Natural killer cell (primary cell): ENCODE data around the gene TMEM88. TPM values are rescaled to one million over a fixed set of nuclear protein-coding genes. Genes with fewer than 3 reads are reported as not detected.

ENCODE experiments used
- ATAC-seq, 3 donors: fragments of 150-1000 bp in 2 of 3; fragments of 200-7000 bp in 1 of 3; cut with Tn5 transposase; 1 replicate in 1 of 3; 2 replicates in 2 of 3; pipeline ENCODE4 v1.10.0; 2021; ENCODE audit warnings: mild to moderate bottlenecking in 2 of 3, moderate library complexity in 2 of 3
- DNase-seq, 2 donors: peaks; one replicate each; pipeline versions ENCODE4 v3.0.0 to v3.0.0-alpha.2; 2013 to 2021; ENCODE audit warnings: mixed read lengths in 1 of 2
- H3K27ac ChIP-seq: one replicate; pipeline ENCODE4 v1.5.1; 2013; ENCODE audit warnings: mild to moderate bottlenecking, low read length
- H3K27me3 ChIP-seq: one replicate; pipeline ENCODE4 v1.6.1; 2013; ENCODE audit warnings: low read length; ENCODE audit not compliant: control insufficient read depth, insufficient read depth
- H3K36me3 ChIP-seq: one replicate; pipeline ENCODE4 v1.6.1; 2013; ENCODE audit warnings: low read length; ENCODE audit not compliant: control insufficient read depth, insufficient read depth
- H3K4me1 ChIP-seq: one replicate; pipeline ENCODE4 v1.6.1; 2013; ENCODE audit warnings: low read length; ENCODE audit not compliant: control insufficient read depth, insufficient read depth
- H3K4me3 ChIP-seq: one replicate; pipeline ENCODE4 v1.5.1; 2013; ENCODE audit warnings: low read length
- H3K9me3 ChIP-seq: one replicate; pipeline ENCODE4 v1.6.1; 2013; ENCODE audit warnings: low read length; ENCODE audit not compliant: control insufficient read depth, insufficient read depth
- H3K27ac Mint-ChIP-seq, 2 donors: one replicate each; pipeline ENCODE4 v1.8.0; 2022; ENCODE audit warnings: mild to moderate bottlenecking in 2 of 2, mixed read lengths in 2 of 2, moderate library complexity in 1 of 2
- H3K27me3 Mint-ChIP-seq, 2 donors: one replicate each; pipeline ENCODE4 v1.8.0; 2022; ENCODE audit warnings: low read depth in 2 of 2, mixed read lengths in 2 of 2
- H3K36me3 Mint-ChIP-seq: one replicate; pipeline ENCODE4 v1.8.0; 2022; ENCODE audit warnings: mixed read lengths
- H3K4me1 Mint-ChIP-seq, 2 donors: one replicate each; pipeline ENCODE4 v1.8.0; 2022; ENCODE audit warnings: mixed read lengths in 2 of 2
- H3K4me3 Mint-ChIP-seq: one replicate; pipeline ENCODE4 v1.8.0; 2022; ENCODE audit warnings: mild to moderate bottlenecking, moderate library complexity, mixed read lengths
- H3K9me3 Mint-ChIP-seq, 2 donors: one replicate each; pipeline ENCODE4 v1.8.0; 2022; ENCODE audit warnings: mixed read lengths in 2 of 2
- WGBS: methylation state at CpG from one replicate; pipeline ENCODE4 v1.1.7; 2013; ENCODE audit warnings: missing lambda C conversion rate; ENCODE audit not compliant: insufficient coverage; 5-methylcytosine and 5-hydroxymethylcytosine counted together
- intact Hi-C: fragments of 100-400 bp; cut with micrococcal nuclease; formaldehyde crosslinking; loops from one replicate; pipeline ENCODE4 v1.14.2; 2022
- total RNA-seq, 4 donors: library from RNA; stranded (reverse); fragments of 120-200 nt in 1 of 4; gene quantifications; one replicate each; pipeline versions ENCODE4 v1.2.3 to v1.2.4, GENCODE V29; 2013 to 2022
- TF ChIP-seq, protein P1 (sequence below): fragments of 200-600 bp; IDR thresholded peaks from one replicate; pipeline ENCODE4 v1.8.0; 2022; ENCODE audit warnings: antibody characterized with exemption

The TMEM88 gene
- total RNA-seq, 3 donors from 2014 or later (not counting 1 experiment from before 2014, with no cell fraction given): 12.7 to 45.5 (median 27.6) TPM

DNA sequence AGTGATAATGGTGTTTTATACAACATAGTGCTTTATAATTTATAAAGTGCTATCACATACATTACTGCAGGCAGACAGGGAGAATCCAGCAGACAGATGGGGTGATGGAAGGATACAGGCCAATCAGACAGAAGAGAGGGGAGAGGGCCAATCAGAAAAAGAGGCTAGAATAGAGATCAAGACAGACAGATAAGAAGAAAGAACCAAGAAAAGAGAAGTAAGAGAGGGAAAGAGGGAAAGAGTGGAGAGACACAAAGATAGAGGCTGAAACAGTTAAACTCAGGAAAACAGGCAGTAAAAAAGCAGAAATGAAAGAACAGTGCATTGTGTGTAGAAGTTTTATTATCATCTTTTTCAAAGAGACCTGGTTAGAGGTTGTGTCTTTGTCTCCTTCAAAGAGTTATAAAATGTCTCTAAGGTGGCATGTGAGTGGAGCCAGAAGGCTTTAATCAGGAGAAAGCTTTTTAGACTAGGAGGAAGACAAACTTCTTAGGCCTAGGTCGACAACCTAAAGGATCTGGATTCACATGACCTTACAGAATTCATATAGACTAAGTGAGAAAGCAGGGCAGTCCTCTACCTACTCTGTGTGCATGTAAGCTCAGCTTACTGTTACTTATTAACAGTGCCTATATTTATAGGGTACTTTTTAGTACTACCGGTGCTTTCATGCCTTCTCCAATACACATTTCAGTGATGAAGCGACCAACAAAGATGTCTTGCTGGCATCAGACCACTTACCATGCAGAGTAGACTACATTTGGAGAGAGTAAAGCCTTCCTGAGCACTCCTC lies 25.4 kb downstream of the TMEM88 start:
- ATAC-seq: no peak
- 85% methylated on average over 3 of the region's 3 CpGs for WGBS
- Mint-ChIP-seq H3K27me3 (no peaks in the 10 kb centered on the region), H3K36me3 (no peaks in the 10 kb centered on the region), H3K4me1 (peaks cover 6 to 8% of the 10 kb centered on the region in 2 donors), H3K9me3 (no peaks in the 10 kb centered on the region), H3K4me3 (no peak overlapping the region), H3K27ac (no peak overlapping the region)
- H3K9me3 ChIP-seq: no peaks in the 10 kb centered on the region
- peaks cover 8% of the 10 kb centered on the region for H3K4me1 ChIP-seq
- intact Hi-C loops: no loop called here
- no peak for DNase-seq
- H3K27ac ChIP-seq: no peak overlapping the region
- peaks cover 33% of the 10 kb centered on the region for H3K36me3 ChIP-seq
- no peak overlapping the region for H3K4me3 ChIP-seq
- no peaks in the 10 kb centered on the region for H3K27me3 ChIP-seq
- TF ChIP-seq, protein P1, sequence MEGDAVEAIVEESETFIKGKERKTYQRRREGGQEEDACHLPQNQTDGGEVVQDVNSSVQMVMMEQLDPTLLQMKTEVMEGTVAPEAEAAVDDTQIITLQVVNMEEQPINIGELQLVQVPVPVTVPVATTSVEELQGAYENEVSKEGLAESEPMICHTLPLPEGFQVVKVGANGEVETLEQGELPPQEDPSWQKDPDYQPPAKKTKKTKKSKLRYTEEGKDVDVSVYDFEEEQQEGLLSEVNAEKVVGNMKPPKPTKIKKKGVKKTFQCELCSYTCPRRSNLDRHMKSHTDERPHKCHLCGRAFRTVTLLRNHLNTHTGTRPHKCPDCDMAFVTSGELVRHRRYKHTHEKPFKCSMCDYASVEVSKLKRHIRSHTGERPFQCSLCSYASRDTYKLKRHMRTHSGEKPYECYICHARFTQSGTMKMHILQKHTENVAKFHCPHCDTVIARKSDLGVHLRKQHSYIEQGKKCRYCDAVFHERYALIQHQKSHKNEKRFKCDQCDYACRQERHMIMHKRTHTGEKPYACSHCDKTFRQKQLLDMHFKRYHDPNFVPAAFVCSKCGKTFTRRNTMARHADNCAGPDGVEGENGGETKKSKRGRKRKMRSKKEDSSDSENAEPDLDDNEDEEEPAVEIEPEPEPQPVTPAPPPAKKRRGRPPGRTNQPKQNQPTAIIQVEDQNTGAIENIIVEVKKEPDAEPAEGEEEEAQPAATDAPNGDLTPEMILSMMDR: no peak

DNA sequence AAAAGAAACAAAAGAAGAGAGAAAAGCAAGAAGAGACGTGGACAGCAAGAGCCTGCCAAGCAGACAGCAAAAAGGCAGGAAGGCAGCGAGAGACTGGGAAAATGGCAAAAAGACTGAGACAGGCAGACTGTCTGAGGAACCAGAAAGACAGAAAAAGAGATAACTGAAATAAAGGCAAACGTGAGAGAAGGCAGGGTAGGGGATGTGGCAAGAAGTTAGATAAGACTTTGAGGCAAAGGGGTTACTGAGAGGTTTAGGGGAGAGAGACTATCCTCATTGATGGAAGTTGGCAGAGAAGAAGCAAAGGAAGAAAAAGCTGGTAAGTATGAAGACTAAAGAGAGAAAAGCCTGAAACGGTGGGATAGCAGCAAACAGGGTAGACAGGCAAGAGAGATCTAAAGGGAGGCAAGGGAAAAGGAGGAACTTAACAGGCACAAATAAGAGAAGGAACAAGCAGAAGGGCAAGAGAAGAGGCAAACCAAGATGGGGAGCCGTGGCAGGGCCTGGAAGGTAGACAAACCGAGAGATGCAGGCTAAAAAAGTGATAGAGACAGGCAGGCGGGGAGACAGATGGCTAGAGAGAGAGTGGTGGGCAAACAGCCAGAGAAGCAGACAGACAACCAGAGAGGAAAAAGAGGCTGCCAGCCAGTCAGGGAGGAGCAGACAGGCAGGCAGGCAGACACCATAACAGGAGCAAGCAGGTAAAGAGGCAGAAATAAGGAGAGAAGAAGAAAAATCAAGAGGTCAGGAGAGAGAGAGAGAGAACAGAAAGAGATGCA lies 26.6 kb downstream of the TMEM88 start:
- Histone ChIP-seq H3K27ac (no peak overlapping the region), H3K4me3 (no peak overlapping the region), H3K9me3 (no peaks in the 10 kb centered on the region), H3K27me3 (no peaks in the 10 kb centered on the region), H3K36me3 (peaks cover 28% of the 10 kb centered on the region), H3K4me1 (peaks cover 18% of the 10 kb centered on the region)
- DNase-seq: no peak
- intact Hi-C loops: no loop called here
- no peak for ATAC-seq
- H3K9me3 Mint-ChIP-seq: no peaks in the 10 kb centered on the region
- 58% methylated on average over 7 of the region's 7 CpGs for WGBS
- no peaks in the 10 kb centered on the region for H3K36me3 Mint-ChIP-seq
- H3K4me3 Mint-ChIP-seq: no peak overlapping the region
- peaks cover 2 to 3% of the 10 kb centered on the region in 2 donors for H3K4me1 Mint-ChIP-seq
- H3K27me3 Mint-ChIP-seq: no peaks in the 10 kb centered on the region
- H3K27ac Mint-ChIP-seq: no peak overlapping the region
- TF ChIP-seq, protein P1: no peak

DNA sequence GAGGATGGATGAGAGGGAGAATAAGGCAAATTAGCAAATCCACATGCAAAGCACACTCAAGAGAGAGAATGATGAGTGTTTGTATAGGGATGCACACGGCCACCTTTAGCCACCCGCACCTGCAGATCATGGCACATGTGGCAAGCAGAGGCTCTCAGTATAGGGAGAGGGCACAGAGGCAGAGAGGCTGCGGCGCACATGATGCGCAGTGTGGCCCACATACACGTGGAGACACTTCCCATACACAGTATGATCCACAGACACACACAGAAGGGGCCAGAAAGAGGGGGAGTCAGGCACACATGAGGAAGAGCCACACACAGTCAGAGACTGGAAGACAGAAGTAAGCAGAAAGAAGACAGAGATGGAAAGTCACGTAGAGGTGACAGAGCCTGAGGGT lies 27.2 kb downstream of the TMEM88 start:
- DNase-seq: peak in 1 of 2 donors; percentile 25
- no peak overlapping the region for H3K27ac Mint-ChIP-seq
- ATAC-seq: no peak
- WGBS: 76% methylated on average over 3 of the region's 7 CpGs
- Histone ChIP-seq H3K36me3 (peaks cover 27% of the 10 kb centered on the region), H3K9me3 (no peaks in the 10 kb centered on the region), H3K4me3 (no peak overlapping the region), H3K27me3 (no peaks in the 10 kb centered on the region), H3K27ac (no peak overlapping the region), H3K4me1 (peaks cover 24% of the 10 kb centered on the region)
- H3K27me3 Mint-ChIP-seq: no peaks in the 10 kb centered on the region
- no peak overlapping the region for H3K4me3 Mint-ChIP-seq
- H3K9me3 Mint-ChIP-seq: no peaks in the 10 kb centered on the region
- TF ChIP-seq, protein P1: no peak
- H3K4me1 Mint-ChIP-seq: no peaks in the 10 kb centered on the region
- intact Hi-C loops: no loop called here
- H3K36me3 Mint-ChIP-seq: no peaks in the 10 kb centered on the region
